ENCODE results near the gene ARHGEF6. TPM values are rescaled to one million over a fixed set of nuclear protein-coding genes. Genes with fewer than 3 reads are reported as not detected.

The ARHGEF6 gene
- total RNA-seq, 1 donor from 2014 or later, result 8.7 TPM

DNA sequence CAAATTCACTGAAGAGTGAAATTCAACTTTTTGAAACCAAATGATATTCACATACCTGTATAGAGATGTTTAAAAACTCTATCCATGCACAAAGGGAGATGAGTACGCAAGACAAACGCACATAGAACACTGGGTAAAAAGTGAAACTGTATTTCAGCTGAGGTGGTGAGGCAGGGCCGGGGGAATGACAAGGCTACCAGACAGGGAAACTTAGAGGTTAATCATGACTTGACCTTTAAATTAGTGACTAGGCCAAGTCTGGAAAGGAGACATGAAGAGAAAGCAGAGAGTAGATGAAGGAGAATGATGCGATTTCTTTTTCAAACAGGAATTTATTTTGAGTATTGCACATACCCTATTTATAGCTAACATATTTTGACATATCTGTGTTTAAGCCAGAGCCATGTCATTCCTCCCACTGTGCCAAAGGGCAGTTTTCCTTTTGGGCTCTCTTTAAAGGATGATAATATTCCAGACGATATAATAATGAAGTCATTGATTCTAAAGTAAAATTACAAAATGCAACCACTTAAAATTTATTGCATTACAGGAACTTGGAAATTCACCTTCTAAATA lies 49.4 kb downstream of the ARHGEF6 start:
- peaks cover 3% of the 10 kb centered on the region for H3K36me3 Mint-ChIP-seq (ENCODE audit: unreplicated experiment)
- H3K9me3 Mint-ChIP-seq (ENCODE audit: unreplicated experiment), result no peaks in the 10 kb centered on the region

DNA sequence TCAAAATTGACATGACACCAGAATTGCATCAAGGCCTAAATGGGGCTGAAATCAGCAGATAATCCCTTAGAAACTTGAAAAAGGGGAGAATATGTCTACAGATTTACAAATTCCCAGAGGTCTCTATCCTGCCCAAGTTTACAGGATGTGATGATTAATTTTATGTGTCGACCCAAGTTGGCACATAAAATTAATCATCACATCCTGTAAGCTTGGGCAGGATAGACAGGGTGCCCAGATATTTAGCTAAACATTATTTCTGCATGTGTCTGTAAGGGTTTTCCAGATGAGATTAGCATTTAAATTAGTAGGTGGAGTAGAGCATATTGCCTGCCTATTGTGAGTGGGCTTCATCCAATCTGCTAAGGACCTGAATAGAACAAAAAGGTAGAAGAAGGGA lies 52.3 kb downstream of the ARHGEF6 start:
- no peak overlapping the region for H3K4me3 Mint-ChIP-seq (ENCODE audit: unreplicated experiment)
- H3K27ac Mint-ChIP-seq (ENCODE audit: unreplicated experiment), result no peak overlapping the region
- peaks cover 3% of the 10 kb centered on the region for H3K36me3 Mint-ChIP-seq (ENCODE audit: unreplicated experiment)
- DNase-seq (ENCODE audit: extremely low spot score, unreplicated experiment), result no peak
- no peaks in the 10 kb centered on the region for H3K9me3 Mint-ChIP-seq (ENCODE audit: unreplicated experiment)
- H3K4me1 Mint-ChIP-seq (ENCODE audit: unreplicated experiment), result no peaks in the 10 kb centered on the region
- TF ChIP-seq, protein P1, sequence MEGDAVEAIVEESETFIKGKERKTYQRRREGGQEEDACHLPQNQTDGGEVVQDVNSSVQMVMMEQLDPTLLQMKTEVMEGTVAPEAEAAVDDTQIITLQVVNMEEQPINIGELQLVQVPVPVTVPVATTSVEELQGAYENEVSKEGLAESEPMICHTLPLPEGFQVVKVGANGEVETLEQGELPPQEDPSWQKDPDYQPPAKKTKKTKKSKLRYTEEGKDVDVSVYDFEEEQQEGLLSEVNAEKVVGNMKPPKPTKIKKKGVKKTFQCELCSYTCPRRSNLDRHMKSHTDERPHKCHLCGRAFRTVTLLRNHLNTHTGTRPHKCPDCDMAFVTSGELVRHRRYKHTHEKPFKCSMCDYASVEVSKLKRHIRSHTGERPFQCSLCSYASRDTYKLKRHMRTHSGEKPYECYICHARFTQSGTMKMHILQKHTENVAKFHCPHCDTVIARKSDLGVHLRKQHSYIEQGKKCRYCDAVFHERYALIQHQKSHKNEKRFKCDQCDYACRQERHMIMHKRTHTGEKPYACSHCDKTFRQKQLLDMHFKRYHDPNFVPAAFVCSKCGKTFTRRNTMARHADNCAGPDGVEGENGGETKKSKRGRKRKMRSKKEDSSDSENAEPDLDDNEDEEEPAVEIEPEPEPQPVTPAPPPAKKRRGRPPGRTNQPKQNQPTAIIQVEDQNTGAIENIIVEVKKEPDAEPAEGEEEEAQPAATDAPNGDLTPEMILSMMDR (IDR thresholded peaks at IDR 0.05), result no peak
- H3K27me3 Mint-ChIP-seq (ENCODE audit: unreplicated experiment), result no peaks in the 10 kb centered on the region

More for the DNA sequence above, 49.4 kb downstream of the ARHGEF6 start:
- Mint-ChIP-seq H3K4me1 (ENCODE audit: unreplicated experiment) (no peaks in the 10 kb centered on the region), H3K4me3 (ENCODE audit: unreplicated experiment) (no peak overlapping the region), H3K27me3 (ENCODE audit: unreplicated experiment) (no peaks in the 10 kb centered on the region), H3K27ac (ENCODE audit: unreplicated experiment) (no peak overlapping the region)
- TF ChIP-seq, protein P1 (IDR thresholded peaks at IDR 0.05), result no peak
- DNase-seq (ENCODE audit: extremely low spot score, unreplicated experiment), result no peak

GRCh38 chrX:136725441-136726104 lies 55.2 kb downstream of the ARHGEF6 start:
- no peak for DNase-seq (ENCODE audit: extremely low spot score, unreplicated experiment)
- peaks cover 3% of the 10 kb centered on the region for H3K36me3 Mint-ChIP-seq (ENCODE audit: unreplicated experiment)
- no peaks in the 10 kb centered on the region for H3K4me1 Mint-ChIP-seq (ENCODE audit: unreplicated experiment)
- no peak overlapping the region for H3K4me3 Mint-ChIP-seq (ENCODE audit: unreplicated experiment)
- no peaks in the 10 kb centered on the region for H3K27me3 Mint-ChIP-seq (ENCODE audit: unreplicated experiment)
- no peak overlapping the region for H3K27ac Mint-ChIP-seq (ENCODE audit: unreplicated experiment)
- TF ChIP-seq, protein P1 (IDR thresholded peaks at IDR 0.05), result no peak
- peaks cover 10% of the 10 kb centered on the region for H3K9me3 Mint-ChIP-seq (ENCODE audit: unreplicated experiment)

DNA sequence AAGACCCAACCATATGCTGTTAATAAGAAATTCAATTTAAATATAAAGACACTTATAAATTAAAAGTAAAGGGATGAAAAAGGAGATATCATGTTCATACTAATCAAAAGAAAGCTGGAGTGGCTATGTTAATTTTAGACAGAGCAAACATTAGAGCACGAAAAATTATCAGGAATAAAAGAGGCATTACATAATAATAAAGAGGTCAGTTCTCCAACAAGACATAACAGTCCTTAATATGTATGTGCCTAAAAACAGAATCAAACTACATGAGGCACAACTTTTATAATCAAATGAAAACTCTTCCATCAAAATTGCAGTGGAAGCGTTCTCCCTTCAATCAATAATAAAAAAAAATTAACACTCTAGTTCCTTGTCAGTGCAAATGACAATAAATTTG lies 62.6 kb downstream of the ARHGEF6 start:
- TF ChIP-seq, protein P1 (IDR thresholded peaks at IDR 0.05), result no peak
- Mint-ChIP-seq H3K27ac (ENCODE audit: unreplicated experiment) (no peak overlapping the region), H3K36me3 (ENCODE audit: unreplicated experiment) (peaks cover 3% of the 10 kb centered on the region), H3K9me3 (ENCODE audit: unreplicated experiment) (peaks cover 13% of the 10 kb centered on the region), H3K27me3 (ENCODE audit: unreplicated experiment) (no peaks in the 10 kb centered on the region), H3K4me1 (ENCODE audit: unreplicated experiment) (peaks cover under 1% of the 10 kb centered on the region), H3K4me3 (ENCODE audit: unreplicated experiment) (no peak overlapping the region)
- no peak for DNase-seq (ENCODE audit: extremely low spot score, unreplicated experiment)
